ENCODE data around the gene STX3. TPM values are rescaled to one million over a fixed set of nuclear protein-coding genes. Genes with fewer than 3 reads are reported as not detected.

STX3 gene
- total RNA-seq, 1 experiment from 2014 or later = 178 TPM

GRCh38 chr11:59810911-59811259 lies 55.7 kb downstream of the STX3 start:
- Histone ChIP-seq H3K36me3 (ENCODE audit: control insufficient read depth, insufficient read depth, low read length) (peaks cover 5% of the 10 kb centered on the region; the same call in 1 of the 2 replicates), H3K9me3 (no peaks in the 10 kb centered on the region), H3K27me3 (replicated peaks; ENCODE audit: control insufficient read depth, insufficient read depth, low read length) (no peaks in the 10 kb centered on the region), H3K4me3 (ENCODE audit: low read depth, low read length) (peak overlapping the region; percentile 83), H3K4me1 (peaks cover 27% of the 10 kb centered on the region)
- Mint-ChIP-seq H3K4me3 (ENCODE audit: unreplicated experiment) (peak overlapping the region; percentile 96), H3K27me3 (ENCODE audit: insufficient read depth, unreplicated experiment) (no peaks in the 10 kb centered on the region), H3K4me1 (ENCODE audit: low read depth, unreplicated experiment) (peaks cover 37% of the 10 kb centered on the region), H3K9me3 (ENCODE audit: unreplicated experiment) (no peaks in the 10 kb centered on the region), H3K27ac (ENCODE audit: unreplicated experiment) (peak overlapping the region; percentile 97), H3K36me3 (ENCODE audit: insufficient read depth, unreplicated experiment) (peaks cover 61% of the 10 kb centered on the region)
- no peak for DNase-seq
- BruUV-seq (replicated peaks) = no TSS peak
- ChIA-PET CTCF (interaction anchor here (0.6 to 2.0 kb wide), 7 partner anchors 12 to 195 kb away, joined by 3 to 13 read pairs (median 4); partner anchors contain the start of genes PATL1 and STX3), POLR2A (interaction anchor here (0.5 to 1.4 kb wide), 5 partner anchors 10 to 261 kb away, joined by 3 to 6 read pairs (median 4); partner anchors contain the start of genes PATL1 and STX3)
- intact Hi-C loops (cut with micrococcal nuclease; ENCODE audit: unreplicated experiment) = loop anchor here (5.0 kb wide), 1 partner anchor 259 kb away; no protein-coding TSS in a partner anchor
- TF ChIP-seq, protein P1, sequence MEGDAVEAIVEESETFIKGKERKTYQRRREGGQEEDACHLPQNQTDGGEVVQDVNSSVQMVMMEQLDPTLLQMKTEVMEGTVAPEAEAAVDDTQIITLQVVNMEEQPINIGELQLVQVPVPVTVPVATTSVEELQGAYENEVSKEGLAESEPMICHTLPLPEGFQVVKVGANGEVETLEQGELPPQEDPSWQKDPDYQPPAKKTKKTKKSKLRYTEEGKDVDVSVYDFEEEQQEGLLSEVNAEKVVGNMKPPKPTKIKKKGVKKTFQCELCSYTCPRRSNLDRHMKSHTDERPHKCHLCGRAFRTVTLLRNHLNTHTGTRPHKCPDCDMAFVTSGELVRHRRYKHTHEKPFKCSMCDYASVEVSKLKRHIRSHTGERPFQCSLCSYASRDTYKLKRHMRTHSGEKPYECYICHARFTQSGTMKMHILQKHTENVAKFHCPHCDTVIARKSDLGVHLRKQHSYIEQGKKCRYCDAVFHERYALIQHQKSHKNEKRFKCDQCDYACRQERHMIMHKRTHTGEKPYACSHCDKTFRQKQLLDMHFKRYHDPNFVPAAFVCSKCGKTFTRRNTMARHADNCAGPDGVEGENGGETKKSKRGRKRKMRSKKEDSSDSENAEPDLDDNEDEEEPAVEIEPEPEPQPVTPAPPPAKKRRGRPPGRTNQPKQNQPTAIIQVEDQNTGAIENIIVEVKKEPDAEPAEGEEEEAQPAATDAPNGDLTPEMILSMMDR (IDR thresholded peaks at IDR 0.05; ENCODE audit: insufficient read depth in 1 of 2, low read depth in 1 of 2, low read length in 1 of 2, severe bottlenecking in 1 of 2, unreplicated experiment in 1 of 2) = no peak

- peaks cover 22% of the 10 kb centered on the region for H3K4me1 ChIP-seq
- no peaks in the 10 kb centered on the region for H3K27me3 ChIP-seq (replicated peaks; ENCODE audit: control insufficient read depth, insufficient read depth, low read length)
- no peak overlapping the region for H3K4me3 ChIP-seq (ENCODE audit: low read depth, low read length)
- H3K4me3 Mint-ChIP-seq (ENCODE audit: unreplicated experiment) = no peak overlapping the region
- TF ChIP-seq, protein P1 (IDR thresholded peaks at IDR 0.05; ENCODE audit: insufficient read depth in 1 of 2, low read depth in 1 of 2, low read length in 1 of 2, severe bottlenecking in 1 of 2, unreplicated experiment in 1 of 2) = no peak
- no peak overlapping the region for H3K27ac Mint-ChIP-seq (ENCODE audit: unreplicated experiment)
- DNase-seq = no peak
- H3K27me3 Mint-ChIP-seq (ENCODE audit: insufficient read depth, unreplicated experiment) = no peaks in the 10 kb centered on the region
- POLR2A ChIA-PET = no interaction called here
- peaks cover 25% of the 10 kb centered on the region for H3K4me1 Mint-ChIP-seq (ENCODE audit: low read depth, unreplicated experiment)
- CTCF ChIA-PET = no interaction called here
- BruUV-seq (replicated peaks) = no TSS peak
- no peaks in the 10 kb centered on the region for H3K9me3 ChIP-seq
- no peaks in the 10 kb centered on the region for H3K36me3 ChIP-seq (ENCODE audit: control insufficient read depth, insufficient read depth, low read length)
- intact Hi-C loops (cut with micrococcal nuclease; ENCODE audit: unreplicated experiment) = loop anchor here (5.0 kb wide), 1 partner anchor 260 kb away; no protein-coding TSS in a partner anchor
- H3K36me3 Mint-ChIP-seq (ENCODE audit: insufficient read depth, unreplicated experiment) = peaks cover 48% of the 10 kb centered on the region
- no peaks in the 10 kb centered on the region for H3K9me3 Mint-ChIP-seq (ENCODE audit: unreplicated experiment)
Measured at GRCh38 chr11:59812220-59812619, 57.0 kb downstream of the STX3 start.

DNA sequence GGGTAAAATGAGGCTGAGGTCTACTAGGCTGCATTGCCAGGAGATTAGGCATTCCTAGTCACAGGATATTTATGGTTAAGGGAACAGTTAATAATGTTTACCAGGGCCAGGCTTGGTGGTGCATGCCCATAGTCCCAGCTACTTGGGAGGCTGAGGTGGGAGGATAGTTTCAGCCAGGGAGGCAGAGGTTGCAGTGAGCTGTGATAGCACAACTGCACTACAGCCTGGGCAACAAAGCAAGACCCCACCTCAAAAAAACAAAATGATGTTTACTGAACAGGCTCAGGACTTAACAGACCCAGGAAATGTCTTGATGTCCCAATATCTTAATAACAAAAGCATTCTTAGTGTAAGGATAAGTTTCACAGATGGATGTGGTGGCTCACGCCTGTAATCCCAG lies 58.2 kb downstream of the STX3 start:
- H3K27ac Mint-ChIP-seq (ENCODE audit: unreplicated experiment) = no peak overlapping the region

More for the DNA sequence above, 58.2 kb downstream of the STX3 start:
- H3K36me3 Mint-ChIP-seq (ENCODE audit: insufficient read depth, unreplicated experiment) = peaks cover 37% of the 10 kb centered on the region
- POLR2A ChIA-PET = no interaction called here
- CTCF ChIA-PET = no interaction called here
- no peaks in the 10 kb centered on the region for H3K9me3 ChIP-seq
- H3K27me3 Mint-ChIP-seq (ENCODE audit: insufficient read depth, unreplicated experiment) = no peaks in the 10 kb centered on the region
- no peaks in the 10 kb centered on the region for H3K27me3 ChIP-seq (replicated peaks; ENCODE audit: control insufficient read depth, insufficient read depth, low read length)
- H3K9me3 Mint-ChIP-seq (ENCODE audit: unreplicated experiment) = no peaks in the 10 kb centered on the region
- H3K4me1 Mint-ChIP-seq (ENCODE audit: low read depth, unreplicated experiment) = peaks cover 23% of the 10 kb centered on the region
- no peaks in the 10 kb centered on the region for H3K36me3 ChIP-seq (ENCODE audit: control insufficient read depth, insufficient read depth, low read length)
- no TSS peak for BruUV-seq (replicated peaks)
- intact Hi-C loops (cut with micrococcal nuclease; ENCODE audit: unreplicated experiment) = loop anchor here (5.0 kb wide), 1 partner anchor 261 kb away; no protein-coding TSS in a partner anchor
- H3K4me3 ChIP-seq (ENCODE audit: low read depth, low read length) = no peak overlapping the region
- no peak for DNase-seq
- H3K4me1 ChIP-seq = peaks cover 18% of the 10 kb centered on the region
- TF ChIP-seq, protein P1 (IDR thresholded peaks at IDR 0.05; ENCODE audit: insufficient read depth in 1 of 2, low read depth in 1 of 2, low read length in 1 of 2, severe bottlenecking in 1 of 2, unreplicated experiment in 1 of 2) = no peak
- no peak overlapping the region for H3K4me3 Mint-ChIP-seq (ENCODE audit: unreplicated experiment)

Measured in Caco-2 (cell line).